Peyer's patch (tissue), 4 donors: ENCODE measurements around the gene FOXC1. TPM values are rescaled to one million over a fixed set of nuclear protein-coding genes. Genes with fewer than 3 reads are reported as not detected.

Experiments used
- DNase-seq, 3 donors: peaks; one replicate each; pipeline ENCODE4 v3.0.0-alpha.2; 2017 to 2019
- H3K27ac ChIP-seq, 4 donors: fragments of 200-600 bp; sonication (generic); one replicate each; pipeline ENCODE4 v1.5.1; 2016 to 2019
- H3K27me3 ChIP-seq, 2 donors: fragments of 200-600 bp; sonication (generic); one replicate each; pipeline ENCODE4 v1.5.1; 2019
- H3K36me3 ChIP-seq, 3 donors: fragments of 200-600 bp; sonication (generic); one replicate each; pipeline ENCODE4 v1.5.1; 2016 to 2019
- H3K4me1 ChIP-seq, 4 donors: fragments of 200-600 bp; sonication (generic); one replicate each; pipeline ENCODE4 v1.5.1; 2016 to 2019
- H3K4me3 ChIP-seq, 4 donors: fragments of 200-600 bp; sonication (generic); 1 replicate in 3 of 4; 2 replicates in 1 of 4; pipeline ENCODE4 v1.5.1; 2016 to 2019; ENCODE audit warnings: mild to moderate bottlenecking in 1 of 4
- H3K9me3 ChIP-seq, 4 donors: fragments of 200-600 bp; sonication (generic); one replicate each; pipeline ENCODE4 v1.5.1; 2016 to 2019; ENCODE audit warnings: mild to moderate bottlenecking in 1 of 4
- POLR2A ChIP-seq, 2 donors: fragments of 450-650 bp; IDR thresholded peaks; one replicate each; pipeline ENCODE4 v1.5.1; 2017; ENCODE audit warnings: antibody characterized with exemption in 2 of 2, mild to moderate bottlenecking in 2 of 2, moderate library complexity in 2 of 2
- total RNA-seq, 4 donors: library from RNA; depleted of rRNA; stranded (reverse); fragments of >200 nt; gene quantifications; one replicate each; pipeline ENCODE4 v1.1.0, GENCODE V29; 2016
- TF ChIP-seq, protein P1 (sequence below), 6 experiments: fragments of 450-650 bp in 4 of 6; fragments of 200-600 bp in 2 of 6; sonication (generic) in 1 of 6; IDR thresholded peaks; one replicate each; pipeline ENCODE4 v1.5.1; 2017 to 2019; ENCODE audit warnings: antibody characterized with exemption in 6 of 6, mild to moderate bottlenecking in 3 of 6, moderate library complexity in 1 of 6

Gene FOXC1
- total RNA-seq, 4 donors from 2014 or later, result 1.6 to 3.3 (median 2.7) TPM; not detected in 1

DNA sequence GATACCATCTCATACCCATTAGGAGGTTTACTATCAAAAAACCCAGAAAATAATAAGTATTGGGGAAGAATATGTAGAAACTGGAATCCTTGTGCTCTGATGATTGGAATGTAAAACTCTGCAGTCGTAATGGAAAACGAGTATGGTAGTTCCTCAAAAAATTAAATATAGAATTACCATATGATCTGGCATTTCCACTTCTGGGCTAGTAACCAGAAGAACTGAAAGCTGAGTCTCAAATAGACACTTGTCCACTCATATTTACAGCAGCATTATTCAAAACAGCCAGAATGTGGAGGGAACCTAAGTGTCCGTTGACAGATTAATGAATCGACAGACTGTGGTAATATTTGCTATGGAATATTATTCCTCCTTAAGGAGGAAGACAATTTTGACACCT, 44.3 kb downstream of the FOXC1 start:
- Histone ChIP-seq H3K27me3 (no peaks in the 10 kb centered on the region), H3K4me3 (no peak overlapping the region), H3K36me3 (no peaks in the 10 kb centered on the region), H3K9me3 (no peaks in the 10 kb centered on the region), H3K27ac (no peak overlapping the region), H3K4me1 (no peaks in the 10 kb centered on the region)
- DNase-seq, result no peak
- no peak for TF ChIP-seq POLR2A (IDR thresholded peaks at IDR 0.05)
- TF ChIP-seq, protein P1, sequence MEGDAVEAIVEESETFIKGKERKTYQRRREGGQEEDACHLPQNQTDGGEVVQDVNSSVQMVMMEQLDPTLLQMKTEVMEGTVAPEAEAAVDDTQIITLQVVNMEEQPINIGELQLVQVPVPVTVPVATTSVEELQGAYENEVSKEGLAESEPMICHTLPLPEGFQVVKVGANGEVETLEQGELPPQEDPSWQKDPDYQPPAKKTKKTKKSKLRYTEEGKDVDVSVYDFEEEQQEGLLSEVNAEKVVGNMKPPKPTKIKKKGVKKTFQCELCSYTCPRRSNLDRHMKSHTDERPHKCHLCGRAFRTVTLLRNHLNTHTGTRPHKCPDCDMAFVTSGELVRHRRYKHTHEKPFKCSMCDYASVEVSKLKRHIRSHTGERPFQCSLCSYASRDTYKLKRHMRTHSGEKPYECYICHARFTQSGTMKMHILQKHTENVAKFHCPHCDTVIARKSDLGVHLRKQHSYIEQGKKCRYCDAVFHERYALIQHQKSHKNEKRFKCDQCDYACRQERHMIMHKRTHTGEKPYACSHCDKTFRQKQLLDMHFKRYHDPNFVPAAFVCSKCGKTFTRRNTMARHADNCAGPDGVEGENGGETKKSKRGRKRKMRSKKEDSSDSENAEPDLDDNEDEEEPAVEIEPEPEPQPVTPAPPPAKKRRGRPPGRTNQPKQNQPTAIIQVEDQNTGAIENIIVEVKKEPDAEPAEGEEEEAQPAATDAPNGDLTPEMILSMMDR (IDR thresholded peaks at IDR 0.05), result no peak

DNA sequence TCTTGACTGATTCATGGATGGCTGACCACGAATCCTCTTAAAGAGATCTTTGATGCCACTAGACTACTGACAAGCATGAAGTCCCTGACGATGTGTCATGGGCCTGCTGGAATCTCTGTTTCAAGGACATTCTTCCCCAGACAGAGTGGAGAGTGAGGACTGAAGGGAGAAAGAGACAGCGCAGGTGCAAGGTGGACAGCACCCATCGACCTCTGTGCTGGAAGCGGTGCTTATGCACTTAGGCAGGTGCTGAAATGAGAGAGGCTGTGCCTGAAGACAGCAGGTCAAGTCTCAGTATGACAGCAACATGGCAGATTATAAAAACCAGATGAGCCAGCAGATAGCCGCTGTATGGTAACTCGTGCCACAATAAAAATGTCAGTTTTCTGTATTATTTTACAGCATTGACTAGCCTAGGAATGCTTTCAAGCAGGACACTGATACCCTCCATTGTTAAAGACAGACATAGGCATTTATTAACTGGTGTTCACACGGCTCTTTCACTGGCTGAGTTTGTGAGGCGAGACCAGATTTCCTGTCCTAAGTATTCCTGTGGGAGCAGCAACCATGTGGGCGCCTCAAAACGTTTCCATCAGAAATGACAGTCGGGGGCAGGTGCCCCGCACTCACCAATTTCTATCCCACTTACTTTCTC, 47.5 kb downstream of the FOXC1 start:
- no peak for DNase-seq
- H3K9me3 ChIP-seq, result no peaks in the 10 kb centered on the region
- no peaks in the 10 kb centered on the region for H3K4me1 ChIP-seq
- no peaks in the 10 kb centered on the region for H3K27me3 ChIP-seq
- H3K4me3 ChIP-seq, result no peak overlapping the region
- TF ChIP-seq, protein P1 (IDR thresholded peaks at IDR 0.05), result no peak
- no peak for TF ChIP-seq POLR2A (IDR thresholded peaks at IDR 0.05)
- no peaks in the 10 kb centered on the region for H3K36me3 ChIP-seq
- no peak overlapping the region for H3K27ac ChIP-seq

DNA sequence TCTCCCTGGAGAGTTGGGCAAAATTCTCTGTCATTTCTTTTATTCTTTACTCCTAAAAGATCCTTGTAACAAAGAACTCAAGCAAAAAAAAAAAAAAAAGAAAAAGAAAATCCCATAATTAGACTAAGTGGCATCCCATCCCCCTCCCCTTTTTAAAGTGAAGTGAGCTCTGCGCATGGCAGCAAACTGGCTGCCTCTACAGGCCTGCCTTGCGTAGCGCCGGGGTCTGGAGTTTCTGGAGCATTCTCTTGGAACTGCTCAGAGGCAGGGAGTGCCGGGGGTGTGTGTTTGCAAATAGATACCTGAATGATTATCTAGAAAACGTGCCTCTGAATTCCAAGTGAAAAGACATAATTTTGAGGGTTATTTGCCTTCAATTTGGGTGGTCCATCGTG, 48.1 kb downstream of the FOXC1 start:
- no peak for TF ChIP-seq POLR2A (IDR thresholded peaks at IDR 0.05)
- TF ChIP-seq, protein P1 (IDR thresholded peaks at IDR 0.05), result no peak
- Histone ChIP-seq H3K27me3 (no peaks in the 10 kb centered on the region), H3K4me1 (no peaks in the 10 kb centered on the region), H3K36me3 (no peaks in the 10 kb centered on the region), H3K27ac (no peak overlapping the region), H3K9me3 (no peaks in the 10 kb centered on the region), H3K4me3 (no peak overlapping the region)
- DNase-seq, result no peak

DNA sequence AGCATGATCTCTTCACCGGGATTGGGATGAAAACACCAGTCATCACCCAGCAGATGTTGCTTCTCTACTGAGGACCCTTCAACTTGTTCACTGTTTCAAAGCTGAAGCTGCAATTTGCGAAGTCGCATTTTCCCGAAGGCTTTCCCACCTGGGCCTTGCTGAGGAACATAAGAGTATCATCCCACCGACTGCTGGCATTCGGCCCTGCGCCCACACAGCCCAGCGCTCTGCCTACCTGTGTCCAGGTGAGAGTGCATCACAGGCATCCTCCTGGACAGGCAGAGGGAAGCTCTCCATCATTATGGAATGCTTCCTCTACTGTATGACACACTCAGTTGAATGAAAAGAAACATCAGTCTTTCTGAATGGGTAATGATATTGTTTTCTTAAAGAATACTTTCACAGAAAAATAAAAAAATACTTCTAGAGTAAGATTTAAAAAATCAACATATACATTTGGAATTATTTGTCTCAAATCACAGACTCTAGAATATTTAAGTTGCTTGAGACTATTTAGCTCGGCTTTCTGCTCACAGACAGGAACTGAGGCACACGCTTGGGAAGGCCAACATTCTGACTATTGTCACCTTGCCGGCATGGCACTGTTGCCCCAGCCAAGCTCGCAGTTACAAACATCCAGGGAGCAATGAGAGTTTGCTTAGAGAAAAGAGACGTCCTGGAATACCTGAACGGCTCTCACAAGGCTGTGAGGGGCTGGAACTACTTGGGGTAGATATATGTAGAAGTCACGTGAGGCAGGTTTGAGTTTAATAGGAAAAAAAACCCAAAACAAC, 48.7 kb downstream of the FOXC1 start:
- TF ChIP-seq, protein P1 (IDR thresholded peaks at IDR 0.05), result no peak
- no peak for TF ChIP-seq POLR2A (IDR thresholded peaks at IDR 0.05)
- no peaks in the 10 kb centered on the region for H3K36me3 ChIP-seq
- H3K4me1 ChIP-seq, result no peaks in the 10 kb centered on the region
- no peaks in the 10 kb centered on the region for H3K27me3 ChIP-seq
- DNase-seq, result no peak
- no peak overlapping the region for H3K27ac ChIP-seq
- no peaks in the 10 kb centered on the region for H3K9me3 ChIP-seq
- no peak overlapping the region for H3K4me3 ChIP-seq

DNA sequence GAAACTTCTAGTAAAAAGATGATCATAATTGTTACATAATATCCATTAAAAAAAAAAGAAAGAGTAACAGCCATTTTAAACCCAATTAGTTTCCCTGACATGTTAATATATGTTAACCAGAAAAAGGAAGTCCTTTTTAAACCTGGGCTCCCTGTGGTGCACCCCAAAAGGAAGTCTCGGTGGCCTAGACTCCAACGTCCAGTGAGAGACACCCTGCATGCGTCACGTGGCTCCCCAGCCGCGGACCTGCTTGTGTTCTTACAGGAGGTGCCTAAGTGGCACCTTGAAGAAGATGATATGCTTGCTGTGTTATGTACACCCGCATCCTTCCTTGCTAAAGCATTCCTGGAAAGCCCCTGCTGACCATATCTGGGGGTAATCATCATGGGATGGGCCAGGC, 50.1 kb downstream of the FOXC1 start:
- DNase-seq, result no peak
- TF ChIP-seq POLR2A (IDR thresholded peaks at IDR 0.05), result no peak
- TF ChIP-seq, protein P1 (IDR thresholded peaks at IDR 0.05), result no peak
- Histone ChIP-seq H3K4me1 (no peaks in the 10 kb centered on the region), H3K4me3 (no peak overlapping the region), H3K27ac (no peak overlapping the region), H3K36me3 (no peaks in the 10 kb centered on the region), H3K9me3 (no peaks in the 10 kb centered on the region), H3K27me3 (no peaks in the 10 kb centered on the region)
